Natural killer cell (primary cell): ENCODE measurements around the gene AIRE. TPM values are rescaled to one million over a fixed set of nuclear protein-coding genes. Genes with fewer than 3 reads are reported as not detected.

ENCODE experiments used
- ATAC-seq, 3 donors: fragments of 150-1000 bp in 2 of 3; fragments of 200-7000 bp in 1 of 3; cut with Tn5 transposase; 1 replicate in 1 of 3; 2 replicates in 2 of 3; pipeline ENCODE4 v1.10.0; 2021; ENCODE audit warnings: mild to moderate bottlenecking in 2 of 3, moderate library complexity in 2 of 3
- DNase-seq, 2 donors: peaks; one replicate each; pipeline versions ENCODE4 v3.0.0 to v3.0.0-alpha.2; 2013 to 2021; ENCODE audit warnings: mixed read lengths in 1 of 2
- H3K27ac ChIP-seq: one replicate; pipeline ENCODE4 v1.5.1; 2013; ENCODE audit warnings: mild to moderate bottlenecking, low read length
- H3K27me3 ChIP-seq: one replicate; pipeline ENCODE4 v1.6.1; 2013; ENCODE audit warnings: low read length; ENCODE audit not compliant: control insufficient read depth, insufficient read depth
- H3K36me3 ChIP-seq: one replicate; pipeline ENCODE4 v1.6.1; 2013; ENCODE audit warnings: low read length; ENCODE audit not compliant: control insufficient read depth, insufficient read depth
- H3K4me1 ChIP-seq: one replicate; pipeline ENCODE4 v1.6.1; 2013; ENCODE audit warnings: low read length; ENCODE audit not compliant: control insufficient read depth, insufficient read depth
- H3K4me3 ChIP-seq: one replicate; pipeline ENCODE4 v1.5.1; 2013; ENCODE audit warnings: low read length
- H3K9me3 ChIP-seq: one replicate; pipeline ENCODE4 v1.6.1; 2013; ENCODE audit warnings: low read length; ENCODE audit not compliant: control insufficient read depth, insufficient read depth
- H3K27ac Mint-ChIP-seq, 2 donors: one replicate each; pipeline ENCODE4 v1.8.0; 2022; ENCODE audit warnings: mild to moderate bottlenecking in 2 of 2, mixed read lengths in 2 of 2, moderate library complexity in 1 of 2
- H3K27me3 Mint-ChIP-seq, 2 donors: one replicate each; pipeline ENCODE4 v1.8.0; 2022; ENCODE audit warnings: low read depth in 2 of 2, mixed read lengths in 2 of 2
- H3K36me3 Mint-ChIP-seq: one replicate; pipeline ENCODE4 v1.8.0; 2022; ENCODE audit warnings: mixed read lengths
- H3K4me1 Mint-ChIP-seq, 2 donors: one replicate each; pipeline ENCODE4 v1.8.0; 2022; ENCODE audit warnings: mixed read lengths in 2 of 2
- H3K4me3 Mint-ChIP-seq: one replicate; pipeline ENCODE4 v1.8.0; 2022; ENCODE audit warnings: mild to moderate bottlenecking, moderate library complexity, mixed read lengths
- H3K9me3 Mint-ChIP-seq, 2 donors: one replicate each; pipeline ENCODE4 v1.8.0; 2022; ENCODE audit warnings: mixed read lengths in 2 of 2
- WGBS: methylation state at CpG from one replicate; pipeline ENCODE4 v1.1.7; 2013; ENCODE audit warnings: missing lambda C conversion rate; ENCODE audit not compliant: insufficient coverage; 5-methylcytosine and 5-hydroxymethylcytosine counted together
- intact Hi-C: fragments of 100-400 bp; cut with micrococcal nuclease; formaldehyde crosslinking; loops from one replicate; pipeline ENCODE4 v1.14.2; 2022
- total RNA-seq, 4 donors: library from RNA; stranded (reverse); fragments of 120-200 nt in 1 of 4; gene quantifications; one replicate each; pipeline versions ENCODE4 v1.2.3 to v1.2.4, GENCODE V29; 2013 to 2022
- TF ChIP-seq, protein P1 (sequence below): fragments of 200-600 bp; IDR thresholded peaks from one replicate; pipeline ENCODE4 v1.8.0; 2022; ENCODE audit warnings: antibody characterized with exemption

Gene AIRE
- total RNA-seq, 3 donors from 2014 or later (not counting 1 experiment from before 2014, with no cell fraction given): not detected

DNA sequence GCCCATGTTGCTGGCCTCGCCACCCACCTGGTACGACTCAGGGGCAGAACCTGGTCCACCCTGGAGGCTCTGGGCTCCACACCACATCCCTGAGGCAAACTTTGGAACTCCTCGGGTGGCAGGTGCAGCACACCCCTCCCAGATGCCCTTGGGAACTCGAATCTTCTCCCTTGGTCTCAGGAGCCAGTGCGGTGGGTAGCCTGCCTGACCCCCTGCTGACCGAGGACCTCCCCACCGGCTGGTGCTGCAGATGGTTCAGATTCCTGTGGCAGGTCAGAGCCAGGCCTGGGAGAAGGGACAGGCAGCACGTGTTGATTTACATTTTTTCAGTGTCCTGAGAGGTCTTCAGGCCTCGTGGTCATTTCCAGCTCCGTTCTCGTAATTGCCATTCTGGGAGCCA is 59.8 kb downstream of the AIRE start:
- Mint-ChIP-seq H3K9me3 (no peaks in the 10 kb centered on the region), H3K27ac (no peak overlapping the region), H3K4me3 (no peak overlapping the region), H3K36me3 (no peaks in the 10 kb centered on the region), H3K27me3 (peaks cover 0 to 11% of the 10 kb centered on the region in 2 donors), H3K4me1 (peaks cover 2 to 7% of the 10 kb centered on the region in 2 donors)
- Histone ChIP-seq H3K27me3 (peaks cover 10% of the 10 kb centered on the region), H3K4me3 (no peak overlapping the region), H3K36me3 (no peaks in the 10 kb centered on the region), H3K4me1 (peaks cover 12% of the 10 kb centered on the region), H3K9me3 (no peaks in the 10 kb centered on the region), H3K27ac (no peak overlapping the region)
- TF ChIP-seq, protein P1, sequence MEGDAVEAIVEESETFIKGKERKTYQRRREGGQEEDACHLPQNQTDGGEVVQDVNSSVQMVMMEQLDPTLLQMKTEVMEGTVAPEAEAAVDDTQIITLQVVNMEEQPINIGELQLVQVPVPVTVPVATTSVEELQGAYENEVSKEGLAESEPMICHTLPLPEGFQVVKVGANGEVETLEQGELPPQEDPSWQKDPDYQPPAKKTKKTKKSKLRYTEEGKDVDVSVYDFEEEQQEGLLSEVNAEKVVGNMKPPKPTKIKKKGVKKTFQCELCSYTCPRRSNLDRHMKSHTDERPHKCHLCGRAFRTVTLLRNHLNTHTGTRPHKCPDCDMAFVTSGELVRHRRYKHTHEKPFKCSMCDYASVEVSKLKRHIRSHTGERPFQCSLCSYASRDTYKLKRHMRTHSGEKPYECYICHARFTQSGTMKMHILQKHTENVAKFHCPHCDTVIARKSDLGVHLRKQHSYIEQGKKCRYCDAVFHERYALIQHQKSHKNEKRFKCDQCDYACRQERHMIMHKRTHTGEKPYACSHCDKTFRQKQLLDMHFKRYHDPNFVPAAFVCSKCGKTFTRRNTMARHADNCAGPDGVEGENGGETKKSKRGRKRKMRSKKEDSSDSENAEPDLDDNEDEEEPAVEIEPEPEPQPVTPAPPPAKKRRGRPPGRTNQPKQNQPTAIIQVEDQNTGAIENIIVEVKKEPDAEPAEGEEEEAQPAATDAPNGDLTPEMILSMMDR: no peak
- DNase-seq (no peak), ATAC-seq (no peak)
- WGBS: 80% methylated on average over 11 of the region's 11 CpGs
- intact Hi-C loops: no loop called here

DNA sequence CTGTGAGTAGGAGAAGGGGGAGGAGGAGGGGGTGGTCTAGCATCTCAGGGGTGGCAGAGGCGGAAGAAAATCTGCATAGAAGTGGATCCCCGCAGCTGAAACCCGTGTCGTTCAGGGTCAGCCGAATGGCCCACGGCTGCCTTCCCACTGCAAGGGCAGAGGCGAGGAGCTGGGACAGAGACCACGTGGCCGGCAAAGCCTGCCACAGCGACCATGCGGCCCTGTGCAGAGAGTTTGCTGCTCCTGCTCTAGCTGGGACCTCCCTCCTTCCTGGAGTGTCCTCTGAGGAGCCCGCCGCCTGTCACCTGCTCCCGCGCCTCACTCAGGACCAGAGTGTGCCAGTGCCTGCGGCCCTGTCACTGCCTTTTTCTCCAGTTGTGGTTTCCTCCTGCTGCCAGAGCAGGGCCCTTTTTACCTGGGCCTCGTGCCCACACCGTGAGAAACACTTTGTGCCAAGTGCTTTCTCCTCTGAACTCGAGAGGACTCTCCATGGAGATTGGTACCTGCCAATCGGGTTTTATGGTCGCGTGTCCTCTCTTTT is 62.3 kb downstream of the AIRE start:
- WGBS: 51% methylated on average over 22 of the region's 22 CpGs
- no peak overlapping the region for H3K27ac ChIP-seq
- Mint-ChIP-seq H3K9me3 (no peaks in the 10 kb centered on the region), H3K27ac (no peak overlapping the region), H3K4me3 (no peak overlapping the region), H3K4me1 (peaks cover 11 to 21% of the 10 kb centered on the region in 2 donors), H3K27me3 (peaks cover 0 to 15% of the 10 kb centered on the region in 2 donors), H3K36me3 (no peaks in the 10 kb centered on the region)
- peaks cover 35% of the 10 kb centered on the region for H3K4me1 ChIP-seq
- ATAC-seq (no peak), DNase-seq (no peak)
- intact Hi-C loops: no loop called here
- H3K36me3 ChIP-seq: no peaks in the 10 kb centered on the region
- TF ChIP-seq, protein P1: no peak
- no peak overlapping the region for H3K4me3 ChIP-seq
- peaks cover 16% of the 10 kb centered on the region for H3K27me3 ChIP-seq
- no peaks in the 10 kb centered on the region for H3K9me3 ChIP-seq

Other genes starting within 250 kb of the AIRE start
- gene PWP2, start 178.5 kb upstream of the AIRE start, total RNA-seq: 10 to 100 TPM; 28.5 to 32.7 (median 32.7) TPM
- gene GATD3, start 152.2 kb upstream of the AIRE start, total RNA-seq: 10 to 100 TPM; 24.8 to 37.1 (median 27.8) TPM
- 1 to 10 TPM; 1.7 to 4.5 (median 2.9) TPM for gene ICOSLG, start 44.9 kb upstream of the AIRE start, total RNA-seq
- not detected for gene DNMT3L, start 24.0 kb upstream of the AIRE start, total RNA-seq
- 10 to 100 TPM; 89.7 to 91.3 (median 89.9) TPM for gene PFKL, start 14.2 kb downstream of the AIRE start, total RNA-seq
- 10 to 100 TPM; 43.6 to 47.4 (median 46.7) TPM for gene CFAP410, start 53.5 kb downstream of the AIRE start, total RNA-seq
- gene TRPM2, start 67.7 kb downstream of the AIRE start, total RNA-seq: 10 to 100 TPM; 21.7 to 70.5 (median 25.2) TPM
- gene LRRC3, start 169.6 kb downstream of the AIRE start, total RNA-seq: under 1 TPM; 0.36 to 0.50 (median 0.38) TPM